CD4-positive, CD25-positive, alpha-beta regulatory T cell (primary cell): ENCODE data around the gene OCA2. TPM values are rescaled to one million over a fixed set of nuclear protein-coding genes. Genes with fewer than 3 reads are reported as not detected.

ENCODE experiments used
- ATAC-seq, 2 donors: fragments of 150-1000 bp; cut with Tn5 transposase; one replicate each; pipeline ENCODE4 v1.10.0; 2021; ENCODE audit warnings: low read depth in 2 of 2, moderate number of reproducible peaks in 2 of 2, moderate library complexity in 1 of 2
- DNase-seq, 3 donors: peaks; one replicate each; pipeline versions ENCODE4 v3.0.0 to v3.0.0-alpha.2; 2012 to 2022; ENCODE audit warnings: mixed read lengths in 1 of 3
- H3K27ac ChIP-seq: one replicate; pipeline ENCODE4 v1.7.0; 2013; ENCODE audit warnings: mild to moderate bottlenecking, low read length; ENCODE audit not compliant: insufficient read depth, poor library complexity, severe bottlenecking
- H3K27me3 ChIP-seq: one replicate; pipeline ENCODE4 v1.7.0; 2013; ENCODE audit warnings: low read length; ENCODE audit not compliant: control insufficient read depth, insufficient read depth
- H3K36me3 ChIP-seq: one replicate; pipeline ENCODE4 v1.7.0; 2013; ENCODE audit warnings: mild to moderate bottlenecking, low read length, moderate library complexity; ENCODE audit not compliant: control insufficient read depth, insufficient read depth
- H3K4me1 ChIP-seq: 2 replicates; pipeline ENCODE4 v1.7.0; 2013; ENCODE audit warnings: mild to moderate bottlenecking, low read length; ENCODE audit not compliant: insufficient read depth, control insufficient read depth, poor library complexity, severe bottlenecking
- H3K4me3 ChIP-seq: one replicate; pipeline ENCODE4 v1.7.0; 2013; ENCODE audit warnings: low read depth, mild to moderate bottlenecking, low read length, moderate library complexity
- H3K9me3 ChIP-seq, 2 experiments: 1 replicate in 1 of 2; 2 replicates in 1 of 2; pipeline ENCODE4 v1.7.0; 2013; ENCODE audit warnings: low read length in 2 of 2, mild to moderate bottlenecking in 1 of 2, moderate library complexity in 1 of 2; ENCODE audit not compliant: control insufficient read depth in 2 of 2
- H3K27ac Mint-ChIP-seq, 3 donors: one replicate each; pipeline ENCODE4 v1.8.0; 2020 to 2022; ENCODE audit warnings: mild to moderate bottlenecking in 3 of 3, mixed read lengths in 3 of 3, moderate library complexity in 2 of 3
- H3K27me3 Mint-ChIP-seq: one replicate; pipeline ENCODE4 v1.8.0; 2022; ENCODE audit warnings: mild to moderate bottlenecking, mixed read lengths
- H3K36me3 Mint-ChIP-seq: one replicate; pipeline ENCODE4 v1.8.0; 2020; ENCODE audit warnings: mixed read lengths
- H3K4me1 Mint-ChIP-seq, 4 donors: one replicate each; pipeline ENCODE4 v1.8.0; 2020 to 2022; ENCODE audit warnings: mixed read lengths in 4 of 4, mild to moderate bottlenecking in 1 of 4
- H3K4me3 Mint-ChIP-seq, 4 donors: one replicate each; pipeline ENCODE4 v1.8.0; 2020 to 2022; ENCODE audit warnings: mild to moderate bottlenecking in 4 of 4, mixed read lengths in 4 of 4, moderate library complexity in 3 of 4
- H3K9me3 Mint-ChIP-seq, 7 donors: one replicate each; pipeline ENCODE4 v1.8.0; 2020 to 2022; ENCODE audit warnings: mixed read lengths in 7 of 7, mild to moderate bottlenecking in 3 of 7, moderate library complexity in 2 of 7
- polyA plus RNA-seq, 4 donors: library from polyadenylated mRNA; unstranded; fragments of 300-500 nt; fragmentation: Illumina TruSeq; gene quantifications; one replicate each; pipeline ENCODE4 v1.2.3, GENCODE V29; 2021
- total RNA-seq: library from RNA; stranded (reverse); gene quantifications from one replicate; pipeline ENCODE4 v1.2.3, GENCODE V29; 2022

OCA2 gene
- total and polyA plus RNA-seq, 5 donors from 2014 or later, result not detected

- Histone ChIP-seq H3K27me3 (no peaks in the 10 kb centered on the region), H3K27ac (no peak overlapping the region), H3K4me3 (no peak overlapping the region), H3K4me1 (no peaks in the 10 kb centered on the region), H3K9me3 (no peaks in the 10 kb centered on the region), H3K36me3 (no peaks in the 10 kb centered on the region)
- ATAC-seq, result no peak
- Mint-ChIP-seq H3K36me3 (no peaks in the 10 kb centered on the region), H3K4me1 (no peaks in the 10 kb centered on the region), H3K4me3 (no peak overlapping the region), H3K9me3 (peaks cover 0 to 3% (median 0%) of the 10 kb centered on the region in 7 donors), H3K27me3 (no peaks in the 10 kb centered on the region), H3K27ac (no peak overlapping the region)
- no peak for DNase-seq
These were observed 272.0 kb downstream of the OCA2 start for GRCh38 chr15:27826902-27827714.

GRCh38 chr15:27826411-27826810 lies 272.7 kb downstream of the OCA2 start:
- no peak for DNase-seq
- ATAC-seq, result no peak
- no peak overlapping the region for H3K27ac Mint-ChIP-seq

GRCh38 chr15:27824841-27825422 lies 274.2 kb downstream of the OCA2 start:
- no peaks in the 10 kb centered on the region for H3K27me3 Mint-ChIP-seq
- no peak for DNase-seq
- H3K9me3 Mint-ChIP-seq, result peaks cover 0 to 6% (median 0%) of the 10 kb centered on the region in 7 donors
- no peaks in the 10 kb centered on the region for H3K27me3 ChIP-seq
- ATAC-seq, result no peak
- H3K4me3 Mint-ChIP-seq, result no peak overlapping the region
- H3K4me1 Mint-ChIP-seq, result no peaks in the 10 kb centered on the region
- no peaks in the 10 kb centered on the region for H3K9me3 ChIP-seq
- no peak overlapping the region for H3K4me3 ChIP-seq
- H3K4me1 ChIP-seq, result no peaks in the 10 kb centered on the region
- no peak overlapping the region for H3K27ac Mint-ChIP-seq
- H3K36me3 Mint-ChIP-seq, result no peaks in the 10 kb centered on the region
- no peak overlapping the region for H3K27ac ChIP-seq
- no peaks in the 10 kb centered on the region for H3K36me3 ChIP-seq

More at GRCh38 chr15:27826411-27826810, 272.7 kb downstream of the OCA2 start:
- H3K9me3 ChIP-seq, result no peaks in the 10 kb centered on the region
- Mint-ChIP-seq H3K27me3 (no peaks in the 10 kb centered on the region), H3K9me3 (peaks cover 0 to 4% (median 0%) of the 10 kb centered on the region in 7 donors), H3K36me3 (no peaks in the 10 kb centered on the region), H3K4me1 (no peaks in the 10 kb centered on the region), H3K4me3 (no peak overlapping the region)
- H3K27ac ChIP-seq, result no peak overlapping the region
- no peaks in the 10 kb centered on the region for H3K4me1 ChIP-seq
- H3K27me3 ChIP-seq, result no peaks in the 10 kb centered on the region
- no peak overlapping the region for H3K4me3 ChIP-seq
- no peaks in the 10 kb centered on the region for H3K36me3 ChIP-seq

- no peaks in the 10 kb centered on the region for H3K27me3 Mint-ChIP-seq
- ATAC-seq (no peak), DNase-seq (no peak)
- no peaks in the 10 kb centered on the region for H3K9me3 ChIP-seq
- H3K4me3 ChIP-seq, result no peak overlapping the region
- no peaks in the 10 kb centered on the region for H3K4me1 Mint-ChIP-seq
- no peaks in the 10 kb centered on the region for H3K4me1 ChIP-seq
- H3K4me3 Mint-ChIP-seq, result no peak overlapping the region
- H3K36me3 Mint-ChIP-seq, result no peaks in the 10 kb centered on the region
- H3K27me3 ChIP-seq, result no peaks in the 10 kb centered on the region
- no peaks in the 10 kb centered on the region for H3K36me3 ChIP-seq
- H3K9me3 Mint-ChIP-seq, result peaks cover 0 to 15% (median 9%) of the 10 kb centered on the region in 7 donors
- H3K27ac ChIP-seq, result no peak overlapping the region
- no peak overlapping the region for H3K27ac Mint-ChIP-seq
These were observed 277.8 kb downstream of the OCA2 start for GRCh38 chr15:27821273-27821672.

GRCh38 chr15:27820722-27821121 lies 278.4 kb downstream of the OCA2 start:
- Mint-ChIP-seq H3K4me1 (no peaks in the 10 kb centered on the region), H3K9me3 (peaks cover 0 to 15% (median 9%) of the 10 kb centered on the region in 7 donors)

GRCh38 chr15:27820232-27820631 lies 278.9 kb downstream of the OCA2 start:
- Mint-ChIP-seq H3K9me3 (peaks cover 0 to 15% (median 9%) of the 10 kb centered on the region in 7 donors), H3K4me1 (no peaks in the 10 kb centered on the region), H3K36me3 (no peaks in the 10 kb centered on the region), H3K4me3 (no peak overlapping the region), H3K27me3 (no peaks in the 10 kb centered on the region), H3K27ac (no peak overlapping the region)
- no peak overlapping the region for H3K4me3 ChIP-seq
- no peaks in the 10 kb centered on the region for H3K36me3 ChIP-seq
- no peaks in the 10 kb centered on the region for H3K27me3 ChIP-seq
- ATAC-seq (no peak), DNase-seq (no peak)
- no peak overlapping the region for H3K27ac ChIP-seq
- no peaks in the 10 kb centered on the region for H3K9me3 ChIP-seq
- H3K4me1 ChIP-seq, result no peaks in the 10 kb centered on the region

More at GRCh38 chr15:27820722-27821121, 278.4 kb downstream of the OCA2 start:
- H3K36me3 ChIP-seq, result no peaks in the 10 kb centered on the region
- no peaks in the 10 kb centered on the region for H3K9me3 ChIP-seq
- no peak overlapping the region for H3K4me3 ChIP-seq
- ATAC-seq (no peak), DNase-seq (no peak)
- Mint-ChIP-seq H3K27me3 (no peaks in the 10 kb centered on the region), H3K36me3 (no peaks in the 10 kb centered on the region), H3K27ac (no peak overlapping the region), H3K4me3 (no peak overlapping the region)
- H3K27me3 ChIP-seq, result no peaks in the 10 kb centered on the region
- no peaks in the 10 kb centered on the region for H3K4me1 ChIP-seq
- no peak overlapping the region for H3K27ac ChIP-seq

- Mint-ChIP-seq H3K27ac (no peak overlapping the region), H3K36me3 (no peaks in the 10 kb centered on the region), H3K9me3 (peaks cover 0 to 15% (median 9%) of the 10 kb centered on the region in 7 donors), H3K4me3 (no peak overlapping the region), H3K4me1 (no peaks in the 10 kb centered on the region), H3K27me3 (no peaks in the 10 kb centered on the region)
- Histone ChIP-seq H3K27me3 (no peaks in the 10 kb centered on the region), H3K4me1 (no peaks in the 10 kb centered on the region), H3K4me3 (no peak overlapping the region), H3K27ac (no peak overlapping the region), H3K9me3 (no peaks in the 10 kb centered on the region), H3K36me3 (no peaks in the 10 kb centered on the region)
- no peak for ATAC-seq
- DNase-seq, result no peak
These were observed 281.9 kb downstream of the OCA2 start for GRCh38 chr15:27817258-27817657.

GRCh38 chr15:27816790-27817189 lies 282.3 kb downstream of the OCA2 start:
- Mint-ChIP-seq H3K27me3 (no peaks in the 10 kb centered on the region), H3K4me3 (no peak overlapping the region), H3K27ac (no peak overlapping the region), H3K36me3 (no peaks in the 10 kb centered on the region), H3K9me3 (peaks cover 0 to 15% (median 9%) of the 10 kb centered on the region in 7 donors), H3K4me1 (no peaks in the 10 kb centered on the region)
- no peaks in the 10 kb centered on the region for H3K27me3 ChIP-seq
- DNase-seq (no peak), ATAC-seq (no peak)
- H3K36me3 ChIP-seq, result no peaks in the 10 kb centered on the region
- H3K4me1 ChIP-seq, result no peaks in the 10 kb centered on the region
- H3K4me3 ChIP-seq, result no peak overlapping the region
- H3K27ac ChIP-seq, result no peak overlapping the region
- no peaks in the 10 kb centered on the region for H3K9me3 ChIP-seq
